ENCODE data around the gene CDH20. TPM values are rescaled to one million over a fixed set of nuclear protein-coding genes. Genes with fewer than 3 reads are reported as not detected.

The CDH20 gene
- total and polyA plus RNA-seq, 2 of the 4 experiments (the other 2 are of a cell fraction): not detected

GRCh38 chr18:61470031-61470674 is 136.9 kb downstream of the CDH20 start:
- no peaks in the 10 kb centered on the region for H3K4me1 ChIP-seq (ENCODE audit: control insufficient read depth, insufficient read depth, low read length)
- H2AK5ac ChIP-seq (ENCODE audit: low read depth, low read length): no peak overlapping the region
- no peak overlapping the region for H4K91ac ChIP-seq (ENCODE audit: insufficient read depth, low read depth, low read length)
- peaks cover 3% of the 10 kb centered on the region for H3K27me3 ChIP-seq (ENCODE audit: control insufficient read depth, insufficient read depth, low read length)
- H3K4me3 ChIP-seq (ENCODE audit: insufficient read depth, low read depth, low read length): no peak overlapping the region
- H3K18ac ChIP-seq (ENCODE audit: low read depth, low read length): no peak overlapping the region
- H2BK120ac ChIP-seq (ENCODE audit: low read depth, low read length): no peak overlapping the region
- H3K79me1 ChIP-seq (ENCODE audit: low read depth in 1 of 2, low read length in 2 of 2): no peaks in the 10 kb centered on the region
- H3K4ac ChIP-seq (ENCODE audit: low read depth, low read length): no peak overlapping the region
- no TSS peak for BruUV-seq (replicated peaks)
- no peak for ATAC-seq (ENCODE audit: low read depth)
- TF ChIP-seq RFX5 (IDR thresholded peaks at IDR 0.05; ENCODE audit: low read depth, low read length): no peak
- H4K8ac ChIP-seq (ENCODE audit: low read depth in 2 of 2, low read length in 2 of 2): no peak overlapping the region
- no peak overlapping the region for H3K14ac ChIP-seq (replicated peaks; ENCODE audit: low read depth, low read length)
- no peak overlapping the region for H2BK20ac ChIP-seq (ENCODE audit: low read depth, low read length)
- no peaks in the 10 kb centered on the region for H4K20me1 ChIP-seq (ENCODE audit: insufficient read depth, low read length)
- CTCF ChIA-PET: no interaction called here
- no peak overlapping the region for H2BK15ac ChIP-seq (ENCODE audit: low read depth, low read length)
- H3K23ac ChIP-seq (ENCODE audit: low read depth, low read length): no peak overlapping the region
- dilution Hi-C loops (cut with HindIII; ENCODE audit: low sequenced_read_pairs, unreplicated experiment) (no loop called here), intact Hi-C loops (cut with micrococcal nuclease) (no loop called here), in situ Hi-C loops (cut with MboI; ENCODE audit: low sequenced_read_pairs) (no loop called here)
- H3K4me2 ChIP-seq (ENCODE audit: low read depth, low read length): no peak overlapping the region
- no peak overlapping the region for H4K5ac ChIP-seq (ENCODE audit: low read depth, low read length)
- H3K56ac ChIP-seq (ENCODE audit: extremely low read depth, insufficient read depth, low read length): no peak overlapping the region
- H2BK5ac ChIP-seq (ENCODE audit: low read depth, low read length, poor library complexity, severe bottlenecking): no peak overlapping the region
- WGBS, 2 experiments (ENCODE audit: extremely low coverage in 2 of 2, insufficient read length in 1 of 2): 80% methylated on average over 3 of the region's 16 CpGs; no CpG with 5 or more reads in 1 of the 2 experiments
- POLR2A ChIA-PET (ENCODE audit: unreplicated experiment): no interaction called here
- no peaks in the 10 kb centered on the region for H3K36me3 ChIP-seq (ENCODE audit: control insufficient read depth, insufficient read depth, low read length)
- H3K9ac ChIP-seq (ENCODE audit: low read depth, low read length): no peak overlapping the region
- no peak overlapping the region for H2AK9ac ChIP-seq (replicated peaks; ENCODE audit: low read depth, low read length, poor library complexity)
- DNase-seq: no peak
- H3K9me3 ChIP-seq (ENCODE audit: control insufficient read depth, insufficient read depth, low read length): no peaks in the 10 kb centered on the region
- no peaks in the 10 kb centered on the region for H3K9me1 ChIP-seq (ENCODE audit: insufficient read depth, low read length)
- H2AFZ ChIP-seq (replicated peaks; ENCODE audit: low read length, poor library complexity): no peak overlapping the region
- H3K27ac ChIP-seq (ENCODE audit: insufficient read depth, low read length): no peak overlapping the region
